ENCODE data around the gene SIGLEC1.

Gene SIGLEC1

DNA sequence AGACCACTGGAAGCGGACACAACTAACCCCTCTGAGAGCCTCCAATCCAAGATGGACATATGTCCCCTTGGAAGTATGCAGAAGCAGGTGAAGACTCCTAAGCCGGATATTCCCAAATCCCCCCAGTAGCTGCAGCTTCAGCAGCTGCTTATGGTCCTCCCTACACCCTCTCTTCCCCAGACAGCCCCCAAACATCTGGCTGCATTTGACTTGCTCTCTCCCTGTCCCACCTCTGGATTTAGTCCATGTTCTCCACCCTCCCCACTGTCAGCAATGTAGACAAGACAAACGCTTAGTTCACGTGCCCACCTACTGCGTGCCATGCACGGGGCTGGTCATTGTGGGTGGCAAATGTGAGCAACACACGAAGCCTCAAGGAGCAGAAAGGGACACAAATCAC is 26.0 kb downstream of the SIGLEC1 start:
- DNase-seq (ENCODE audit: low read depth): no peak
- in situ Hi-C loops (cut with HindIII; ENCODE audit: low sequenced_read_pairs): no loop called here
- no peak overlapping the region for H3K4me3 ChIP-seq (ENCODE audit: low read depth, low read length)
- TF ChIP-seq, protein P1, sequence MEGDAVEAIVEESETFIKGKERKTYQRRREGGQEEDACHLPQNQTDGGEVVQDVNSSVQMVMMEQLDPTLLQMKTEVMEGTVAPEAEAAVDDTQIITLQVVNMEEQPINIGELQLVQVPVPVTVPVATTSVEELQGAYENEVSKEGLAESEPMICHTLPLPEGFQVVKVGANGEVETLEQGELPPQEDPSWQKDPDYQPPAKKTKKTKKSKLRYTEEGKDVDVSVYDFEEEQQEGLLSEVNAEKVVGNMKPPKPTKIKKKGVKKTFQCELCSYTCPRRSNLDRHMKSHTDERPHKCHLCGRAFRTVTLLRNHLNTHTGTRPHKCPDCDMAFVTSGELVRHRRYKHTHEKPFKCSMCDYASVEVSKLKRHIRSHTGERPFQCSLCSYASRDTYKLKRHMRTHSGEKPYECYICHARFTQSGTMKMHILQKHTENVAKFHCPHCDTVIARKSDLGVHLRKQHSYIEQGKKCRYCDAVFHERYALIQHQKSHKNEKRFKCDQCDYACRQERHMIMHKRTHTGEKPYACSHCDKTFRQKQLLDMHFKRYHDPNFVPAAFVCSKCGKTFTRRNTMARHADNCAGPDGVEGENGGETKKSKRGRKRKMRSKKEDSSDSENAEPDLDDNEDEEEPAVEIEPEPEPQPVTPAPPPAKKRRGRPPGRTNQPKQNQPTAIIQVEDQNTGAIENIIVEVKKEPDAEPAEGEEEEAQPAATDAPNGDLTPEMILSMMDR (IDR thresholded peaks at IDR 0.05; ENCODE audit: low read depth, low read length, missing control alignments): no peak

DNA sequence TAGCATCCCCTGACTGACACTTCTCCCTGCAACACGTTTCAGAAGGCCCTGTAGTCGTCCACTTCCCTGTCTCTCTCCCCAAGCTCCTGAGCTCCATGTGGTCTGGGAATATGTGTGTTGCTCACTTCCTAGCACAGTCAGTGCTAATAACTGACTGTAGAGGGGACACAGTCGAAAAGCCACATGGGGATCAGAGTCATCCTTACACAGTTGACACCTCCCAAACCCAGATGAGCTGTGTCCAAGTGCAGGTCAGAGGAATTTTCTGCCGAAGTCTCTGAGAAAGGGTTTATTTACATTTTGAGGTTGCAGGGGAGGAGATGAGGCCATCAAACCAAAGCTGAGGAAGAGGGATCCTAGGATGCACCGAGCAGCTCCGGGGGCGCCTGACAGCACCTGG is 27.1 kb downstream of the SIGLEC1 start:
- H3K4me3 ChIP-seq (ENCODE audit: low read depth, low read length): no peak overlapping the region
- TF ChIP-seq, protein P1 (IDR thresholded peaks at IDR 0.05; ENCODE audit: low read depth, low read length, missing control alignments): no peak
- no peak for DNase-seq (ENCODE audit: low read depth)
- in situ Hi-C loops (cut with HindIII; ENCODE audit: low sequenced_read_pairs): no loop called here

DNA sequence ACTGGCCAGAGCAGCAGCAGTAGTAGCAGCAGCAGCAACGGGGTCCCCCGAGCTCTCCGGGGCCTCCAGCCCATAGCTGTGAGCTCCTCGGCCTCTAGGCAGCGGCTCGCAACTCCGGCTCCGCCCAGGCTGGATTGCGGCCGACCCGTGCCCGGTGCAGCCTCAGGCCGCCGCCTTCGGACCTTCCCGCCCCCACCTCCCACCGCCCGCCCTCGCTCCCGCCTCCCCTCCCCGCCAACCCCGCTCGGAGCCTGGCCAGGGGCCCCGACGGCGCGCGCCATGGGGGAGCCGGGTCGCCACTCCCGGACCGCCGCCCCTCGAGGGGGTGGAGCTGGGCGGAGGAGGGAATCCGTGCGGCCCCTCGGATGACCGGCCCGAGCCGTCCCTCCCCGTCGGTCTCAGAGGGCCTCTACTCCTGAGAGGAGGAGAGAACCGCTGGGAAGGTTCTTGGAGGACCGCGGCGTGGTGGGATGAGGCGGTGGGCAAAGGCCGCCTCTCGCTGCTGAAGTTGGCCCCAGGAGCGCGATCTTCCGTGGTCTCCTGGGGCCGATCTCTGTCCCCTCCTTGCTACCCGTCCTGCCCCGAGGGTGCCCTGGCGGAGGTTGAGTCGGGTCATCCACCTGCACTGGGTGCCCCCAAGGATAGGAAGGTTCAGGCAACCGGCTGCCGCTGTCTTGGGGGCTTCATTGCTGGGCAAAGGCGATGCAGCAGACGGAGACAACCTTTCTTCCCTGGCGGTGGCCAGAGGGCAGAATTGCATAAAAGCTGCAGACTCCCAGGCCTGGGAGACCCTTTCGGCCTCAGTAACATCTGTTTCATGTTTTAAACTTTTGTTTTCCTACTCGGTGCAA is 30.2 kb downstream of the SIGLEC1 start, which contains the start of gene ADAM33:
ADAM33 (minus strand) TSS at position 80 of the 851 bp plus-strand sequence; CDS start at position 74, 6 bp downstream.
- peak within 1 kb of the TSS; percentile 48 for H3K4me3 ChIP-seq (ENCODE audit: low read depth, low read length)
- in situ Hi-C loops (cut with HindIII; ENCODE audit: low sequenced_read_pairs): no loop called here
- TF ChIP-seq, protein P1 (IDR thresholded peaks at IDR 0.05; ENCODE audit: low read depth, low read length, missing control alignments): no peak
- DNase-seq (ENCODE audit: low read depth): no peak

DNA sequence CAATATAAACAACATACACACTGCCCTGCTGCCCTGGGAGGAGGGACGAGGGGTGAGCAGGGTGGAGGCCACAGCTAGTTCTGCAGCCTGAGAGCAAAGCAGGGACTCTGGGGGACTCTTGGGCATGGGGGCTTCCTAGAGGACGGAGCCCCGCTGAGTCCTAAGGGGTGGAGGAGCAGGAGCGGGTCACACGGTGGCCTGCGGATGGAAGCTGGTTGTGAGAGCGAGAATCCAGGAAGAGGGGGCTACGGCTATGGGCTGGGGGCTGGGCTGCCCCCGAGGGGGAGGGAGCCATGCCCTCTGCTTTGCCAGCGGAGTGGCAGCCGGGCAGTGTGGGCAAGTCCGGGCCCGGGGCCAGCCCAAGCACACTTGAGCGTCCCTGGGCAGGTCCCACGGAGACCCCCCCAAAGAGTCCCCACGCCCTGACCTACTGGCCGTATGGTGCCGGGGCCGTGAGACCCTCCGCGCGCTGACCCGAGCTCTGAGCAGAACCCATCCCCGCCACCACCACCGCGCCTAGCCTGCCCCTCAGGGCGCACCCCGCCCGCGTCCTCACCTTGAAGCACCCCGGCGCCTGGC is 31.0 kb downstream of the SIGLEC1 start:
- DNase-seq (ENCODE audit: low read depth): no peak
- peak overlapping the region; percentile 48 for H3K4me3 ChIP-seq (ENCODE audit: low read depth, low read length)
- in situ Hi-C loops (cut with HindIII; ENCODE audit: low sequenced_read_pairs): no loop called here
- TF ChIP-seq, protein P1 (IDR thresholded peaks at IDR 0.05; ENCODE audit: low read depth, low read length, missing control alignments): no peak

DNA sequence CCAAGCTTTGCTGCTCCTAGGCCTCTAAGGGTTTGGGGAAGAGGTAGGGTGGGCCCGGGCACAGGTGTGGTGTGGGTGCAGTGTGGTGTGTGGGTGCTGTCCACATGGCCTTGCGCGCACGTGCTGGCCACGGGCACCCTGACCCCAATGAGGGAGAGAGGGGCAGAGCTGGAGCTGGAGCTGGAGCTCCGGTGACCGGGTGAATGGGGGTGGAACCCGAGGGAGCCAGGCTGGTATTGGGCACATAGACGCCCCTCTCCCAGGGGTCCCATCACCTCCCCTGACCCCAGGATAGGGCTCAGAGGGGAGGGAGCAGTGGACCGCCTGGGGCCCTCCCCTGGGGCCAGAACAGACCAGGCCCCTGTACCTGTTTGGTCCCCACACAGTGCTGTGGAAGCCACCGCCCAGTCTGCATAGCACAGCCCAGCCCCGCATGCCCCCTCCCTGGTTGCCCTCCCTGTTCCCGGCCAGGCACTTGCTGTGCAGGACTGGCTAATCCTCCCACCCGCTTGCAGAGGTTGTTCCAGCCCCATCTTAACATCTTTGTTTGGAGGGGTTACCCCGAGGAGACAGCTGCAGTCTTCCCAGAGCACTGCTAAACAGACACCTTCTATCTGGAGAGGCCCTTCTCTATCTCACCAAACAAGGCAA is 31.6 kb downstream of the SIGLEC1 start:
- peak overlapping the region; percentile 48 for H3K4me3 ChIP-seq (ENCODE audit: low read depth, low read length)
- DNase-seq (ENCODE audit: low read depth): no peak
- TF ChIP-seq, protein P1 (IDR thresholded peaks at IDR 0.05; ENCODE audit: low read depth, low read length, missing control alignments): no peak
- in situ Hi-C loops (cut with HindIII; ENCODE audit: low sequenced_read_pairs): no loop called here
